H1 (cell line): Measurements from ENCODE around the gene TMCO1. TPM values are rescaled to one million over a fixed set of nuclear protein-coding genes. Genes with fewer than 3 reads are reported as not detected.

Source experiments
- CBX8 ChIP-seq: fragments of 300-800, 300-1000 bp; sonication (generic); IDR thresholded peaks from 2 replicates; pipeline ENCODE4 v1.7.1; 2016; ENCODE audit warnings: low read depth, low read length, borderline replicate concordance
- JUN ChIP-seq: IDR thresholded peaks from 2 replicates; pipeline ENCODE4 v1.6.1; 2011; ENCODE audit warnings: low read depth, mild to moderate bottlenecking, improper control_type of control experiment, low read length
- KDM1A ChIP-seq: fragments of 200-600, 300-600 bp; sonication (generic); IDR thresholded peaks from 2 replicates; pipeline ENCODE4 v1.7.1; 2016; ENCODE audit warnings: mild to moderate bottlenecking, low read length, borderline replicate concordance
- RBBP5 ChIP-seq: IDR thresholded peaks from 2 replicates; pipeline ENCODE4 v1.7.1; 2012; ENCODE audit warnings: low read depth, mild to moderate bottlenecking, inconsistent platforms, low read length, moderate library complexity, borderline replicate concordance
- RXRA ChIP-seq: IDR thresholded peaks from 2 replicates; pipeline ENCODE4 v1.6.1; 2011; ENCODE audit warnings: low read depth, mild to moderate bottlenecking, low read length, moderate library complexity; ENCODE audit not compliant: insufficient read depth
- SAP30 ChIP-seq: fragments of 300-600 bp; sonication (generic); IDR thresholded peaks from 2 replicates; pipeline ENCODE4 v1.7.1; 2012; ENCODE audit warnings: low read length, moderate library complexity, mild to moderate bottlenecking, inconsistent platforms; ENCODE audit not compliant: insufficient read depth, insufficient replicate concordance
- SIN3A ChIP-seq, 2 experiments: IDR thresholded peaks in 1 of 2; conservative IDR thresholded peaks in 1 of 2; 2 replicates each; pipeline ENCODE4 v1.6.1; 2011 to 2012; ENCODE audit warnings: low read length in 2 of 2, improper control_type of control experiment in 1 of 2, low read depth in 1 of 2, mild to moderate bottlenecking in 1 of 2
- polyA plus RNA-seq, 7 experiments: library from polyadenylated mRNA; depleted of rRNA in 3 of 7; stranded (reverse) in 5 of 7; unstranded in 2 of 7; fragments of >200 nt in 5 of 7; fragments of 200-250 nt in 2 of 7; gene quantifications; 1 replicate in 5 of 7; 2 replicates in 1 of 7; 4 replicates in 1 of 7; pipeline versions ENCODE4 v1.2.1 to v1.2.3, GENCODE V29; 2011 to 2013; ENCODE audit warnings: missing spikeins in 2 of 7, mixed read lengths in 2 of 7
- total RNA-seq: library from RNA; stranded (reverse); fragmentation: NEBNext Ultra II Directional; extraction: Animal tissue kit (Norgen Biotek cat#: 25700); gene quantifications from 2 replicates; pipeline ENCODE4 v1.2.1, GENCODE V29; 2021

Gene TMCO1
- total and polyA plus RNA-seq, 2 of the 8 experiments (the other 6 are each of a cell fraction or from before 2014, with no cell fraction given) = 61.6 to 63.8 TPM

DNA sequence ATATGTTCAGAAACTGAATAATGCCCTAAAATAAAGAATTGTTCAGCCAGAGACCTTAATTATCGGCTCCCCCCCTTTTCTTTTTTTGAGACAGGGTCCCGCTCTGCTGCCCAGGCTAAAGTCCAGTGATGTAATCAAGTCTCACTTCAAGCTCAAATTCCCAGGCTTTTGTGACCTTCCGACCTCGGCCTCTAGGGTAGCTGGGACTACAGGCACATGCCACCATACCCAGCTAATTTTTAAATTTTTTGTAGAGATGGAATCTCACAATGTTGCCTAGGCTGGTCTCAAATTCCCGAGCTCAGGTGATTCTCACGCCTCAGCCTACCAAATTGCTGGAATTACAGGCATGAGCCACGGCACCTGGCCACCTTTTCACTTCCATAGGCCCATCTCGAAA, 26.5 kb downstream of the TMCO1 start (continued):
- TF ChIP-seq KDM1A (no peak), CBX8 (no peak), SIN3A (conservative IDR thresholded peaks at IDR 0.05 in 1 of 2, IDR thresholded peaks at IDR 0.05 in 1 of 2; ENCODE audit: low read depth in 1 of 2, low read length in 2 of 2) (no peak), RXRA (no peak), JUN (no peak), RBBP5 (no peak), SAP30 (no peak)
